ENCODE data around the gene THOC1.

- TF ChIP-seq POLR2A (IDR thresholded peaks at IDR 0.05) (no peak), CTCF (IDR thresholded peaks at IDR 0.05) (no peak)
Measured at GRCh38 chr18:272650-273049, 4.8 kb upstream of the THOC1 start.

Measured in breast epithelium (tissue), 3 donors.